HG03139 (cell line): Measurements from ENCODE around the gene GNAI3.

ENCODE experiments used
- ATAC-seq: cut with Tn5 transposase; IDR thresholded peaks from one replicate; pipeline ENCODE4 v1.9.1; 2021; ENCODE audit not compliant: unreplicated experiment

Gene GNAI3

GRCh38 chr1:109634771-109635750 is 86.6 kb downstream of the GNAI3 start:
- no peak for ATAC-seq

DNA sequence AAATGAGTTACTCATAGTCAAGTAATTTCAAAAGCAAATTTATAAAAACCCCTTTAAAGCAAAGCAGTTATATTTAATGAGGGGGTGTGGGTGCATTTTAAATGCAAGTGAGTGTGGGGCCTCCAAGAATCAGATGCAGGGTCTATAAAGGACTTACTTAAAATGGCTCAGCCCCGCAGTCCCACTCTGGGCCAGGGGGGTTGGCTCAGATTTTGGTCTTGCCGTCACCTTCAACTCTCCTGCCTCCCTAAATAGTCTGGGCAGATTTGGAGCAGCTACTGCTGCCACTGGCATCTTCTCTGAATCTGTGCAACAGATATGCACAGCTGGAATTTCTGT is 87.4 kb downstream of the GNAI3 start:
- no peak for ATAC-seq

- no peak for ATAC-seq
Measured at GRCh38 chr1:109636201-109636952, 88.0 kb downstream of the GNAI3 start.

DNA sequence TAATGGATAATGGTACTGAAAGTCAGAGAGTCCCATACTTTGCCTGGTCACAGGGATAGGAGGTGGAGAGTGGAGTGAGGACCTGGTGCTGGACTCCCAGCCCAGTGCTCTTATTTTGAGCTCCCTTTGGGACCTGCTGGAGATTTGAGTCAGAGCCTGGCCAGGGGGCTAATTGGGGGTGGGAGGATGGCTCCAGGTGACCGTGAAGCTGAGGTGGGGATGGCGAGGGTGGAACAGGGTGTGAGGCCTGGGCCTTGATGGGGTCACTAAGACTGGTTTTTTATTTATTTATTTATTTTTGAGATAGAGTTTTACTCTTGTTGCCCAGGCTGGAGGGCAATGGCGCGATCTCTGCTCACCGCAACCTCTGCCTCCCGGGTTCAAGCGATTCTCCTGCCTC is 89.0 kb downstream of the GNAI3 start:
- ATAC-seq = no peak

DNA sequence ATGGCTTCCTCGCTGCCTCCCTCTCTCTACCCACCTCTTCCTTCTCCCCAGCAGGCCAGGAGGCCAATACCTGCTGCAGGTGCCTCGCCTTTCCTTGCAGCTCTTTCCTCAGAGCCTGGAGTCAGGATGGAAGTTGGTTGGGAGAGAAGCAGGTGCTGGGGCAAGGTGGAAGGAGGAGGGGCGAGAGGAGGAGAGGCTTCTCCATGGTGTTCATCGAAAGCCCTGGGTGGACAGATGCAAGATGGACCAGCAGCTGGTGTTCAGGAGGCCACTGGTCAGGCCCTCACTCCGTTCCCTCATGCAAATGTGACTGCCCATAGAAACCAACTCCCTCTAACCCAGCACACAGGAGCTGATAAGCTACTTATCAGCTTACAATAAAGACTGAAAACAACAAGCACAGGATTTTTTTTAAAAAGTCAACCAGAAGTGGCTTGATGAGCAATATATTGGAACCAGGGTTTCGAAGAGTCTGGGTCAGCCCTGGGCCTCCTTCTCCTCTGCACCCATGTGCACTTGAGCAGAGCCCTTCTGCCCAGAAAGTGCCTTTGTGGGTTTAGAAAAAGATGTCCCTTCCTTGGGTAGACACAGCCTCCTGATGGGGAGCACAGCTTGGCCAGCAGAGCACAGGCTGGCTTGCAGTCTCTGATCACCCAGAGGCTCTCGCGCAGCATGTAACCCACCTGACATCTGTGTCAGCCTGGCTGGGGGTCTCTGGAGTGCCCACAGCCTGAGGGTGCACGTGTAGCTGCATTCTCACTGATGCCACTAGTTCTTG is 90.8 kb downstream of the GNAI3 start:
- ATAC-seq = no peak

- no peak for ATAC-seq
Measured at GRCh38 chr1:109639841-109640184, 91.4 kb downstream of the GNAI3 start.

DNA sequence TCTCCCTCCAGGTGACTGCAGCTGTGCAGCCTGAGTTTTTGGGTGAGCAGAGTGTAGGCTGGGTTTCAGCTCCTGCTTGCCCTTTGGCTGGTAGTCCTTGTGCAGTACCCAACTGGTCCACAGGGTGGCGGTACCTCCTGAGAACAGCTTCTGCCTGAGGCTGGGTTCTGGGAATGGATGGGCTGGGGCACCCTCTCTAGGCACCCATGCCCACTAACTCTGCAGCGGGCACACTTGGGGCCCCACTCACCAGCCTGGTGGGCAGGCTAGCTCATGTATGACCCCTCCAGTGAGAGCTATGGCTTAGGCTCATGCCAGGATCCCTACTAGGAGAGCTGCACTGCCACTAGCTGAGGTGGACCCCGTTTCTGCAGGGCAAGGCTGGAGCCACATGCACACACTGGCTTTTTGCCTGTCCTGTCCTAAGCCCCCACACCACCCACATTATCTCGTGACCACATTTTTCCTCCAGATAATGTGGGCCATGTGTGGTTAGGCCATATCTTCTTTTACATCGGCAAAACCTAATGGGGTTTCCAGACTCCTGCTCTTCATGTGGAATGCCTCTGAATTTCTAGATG is 92.0 kb downstream of the GNAI3 start:
- ATAC-seq = no peak

DNA sequence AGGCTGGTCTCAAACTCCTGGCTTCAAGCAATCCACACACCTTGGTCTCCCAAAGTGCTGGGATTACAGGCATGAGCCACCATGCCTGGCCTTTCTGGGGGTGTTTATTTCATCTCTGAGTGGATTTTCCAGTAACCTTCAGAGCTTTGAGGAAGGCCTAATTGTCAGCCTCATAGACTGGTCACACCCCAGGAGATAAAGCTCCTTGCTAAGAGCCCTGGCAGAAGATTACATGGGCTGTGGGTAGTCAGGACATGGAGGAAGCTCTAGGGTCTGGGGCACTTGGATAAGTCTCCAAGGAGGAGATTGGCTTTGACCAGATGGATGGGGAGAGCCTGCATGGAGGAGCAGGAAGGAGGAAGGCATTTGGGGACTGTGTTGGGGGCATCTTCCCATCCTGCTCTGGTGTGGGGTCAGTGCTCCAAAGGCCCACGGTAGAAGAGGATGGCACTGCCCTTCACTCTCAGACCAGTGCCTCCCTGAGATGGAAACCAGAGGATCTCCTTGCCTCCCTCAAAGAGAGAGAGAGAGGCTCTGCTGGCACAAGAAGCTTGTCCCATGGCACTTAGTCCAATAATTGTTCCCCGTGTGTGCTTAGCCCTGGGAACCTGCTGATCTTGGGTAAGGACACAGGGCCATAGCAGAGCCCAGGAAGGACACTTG is 92.8 kb downstream of the GNAI3 start:
- ATAC-seq = no peak

DNA sequence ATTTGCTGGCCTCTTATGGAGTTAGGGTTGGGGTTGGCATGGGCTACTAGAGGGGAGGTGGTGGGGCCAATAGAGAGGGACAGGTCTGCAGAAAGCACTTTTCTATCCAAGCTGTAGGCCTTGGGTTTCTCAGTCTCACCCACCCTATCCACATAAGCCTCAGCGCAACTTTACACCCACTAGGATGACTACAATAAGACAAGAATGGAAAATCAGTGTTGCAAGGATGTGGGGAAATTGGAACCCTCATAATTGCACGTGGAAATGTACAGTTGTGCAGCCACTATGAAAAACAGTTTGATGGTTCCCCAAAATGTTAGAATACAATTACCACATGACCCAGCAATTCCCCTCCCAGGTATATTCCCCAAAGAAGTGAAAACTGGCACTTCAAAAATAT is 93.4 kb downstream of the GNAI3 start:
- no peak for ATAC-seq

DNA sequence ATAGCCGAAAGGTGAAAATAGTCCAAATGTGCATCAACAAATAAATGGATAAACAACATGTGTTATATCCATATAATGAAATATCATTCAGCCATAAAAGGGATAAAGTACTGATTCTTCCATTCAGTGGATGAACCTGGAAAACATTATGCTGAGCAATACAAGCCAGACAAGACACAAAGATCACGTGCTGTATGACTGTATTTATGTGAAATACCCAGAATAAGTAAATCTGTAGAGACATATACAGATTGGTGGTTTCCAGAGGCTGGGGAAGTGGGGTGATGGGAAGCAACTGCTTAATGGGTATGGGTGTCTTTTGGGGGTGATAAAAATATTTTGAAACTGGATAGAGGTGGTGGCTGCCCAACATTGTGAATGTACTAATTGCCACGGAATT is 94.2 kb downstream of the GNAI3 start:
- ATAC-seq = no peak

DNA sequence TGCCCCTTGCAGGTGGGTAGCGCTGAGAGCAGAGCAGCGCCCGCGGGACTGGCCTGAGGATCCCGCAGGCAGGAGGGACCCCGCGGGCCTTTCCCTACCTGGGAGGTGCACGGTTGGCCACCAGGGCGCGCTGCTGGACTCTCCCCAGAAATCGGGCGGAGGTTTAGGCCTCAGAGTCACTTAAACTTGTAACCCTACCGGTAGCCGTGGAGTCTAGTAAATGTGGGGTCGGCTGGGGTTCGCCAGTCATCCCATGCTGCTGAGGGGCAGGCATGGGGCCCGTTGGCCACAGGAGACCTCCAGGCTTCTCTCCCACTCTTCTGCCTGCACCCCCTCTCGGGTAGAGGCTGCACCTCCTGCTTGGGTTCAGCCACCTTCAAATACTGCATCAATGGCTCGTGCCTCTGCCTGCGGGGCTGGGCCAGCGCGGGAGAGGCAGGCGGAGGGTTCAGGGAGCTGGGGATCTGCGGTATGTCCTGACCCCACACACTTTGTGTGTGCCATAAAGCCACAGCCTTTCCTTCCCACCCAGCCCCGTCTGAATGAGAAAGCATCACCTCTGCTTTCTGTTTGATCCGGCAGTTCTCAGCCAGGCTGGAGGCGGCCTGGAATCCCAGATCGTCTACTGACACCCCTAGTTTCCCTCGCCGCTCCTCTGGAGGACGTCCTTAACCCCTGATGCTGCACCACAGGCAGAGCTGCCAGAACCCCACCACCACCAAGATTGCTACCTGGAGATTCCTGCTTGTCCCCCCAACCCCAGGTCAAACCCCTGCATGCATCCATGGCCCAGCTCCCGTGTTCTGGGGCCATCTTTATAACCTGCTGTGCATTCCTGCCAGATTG is 95.2 kb downstream of the GNAI3 start:
- ATAC-seq = peak; percentile 84

GRCh38 chr1:109644670-109645069 is 96.3 kb downstream of the GNAI3 start:
- no peak for ATAC-seq

DNA sequence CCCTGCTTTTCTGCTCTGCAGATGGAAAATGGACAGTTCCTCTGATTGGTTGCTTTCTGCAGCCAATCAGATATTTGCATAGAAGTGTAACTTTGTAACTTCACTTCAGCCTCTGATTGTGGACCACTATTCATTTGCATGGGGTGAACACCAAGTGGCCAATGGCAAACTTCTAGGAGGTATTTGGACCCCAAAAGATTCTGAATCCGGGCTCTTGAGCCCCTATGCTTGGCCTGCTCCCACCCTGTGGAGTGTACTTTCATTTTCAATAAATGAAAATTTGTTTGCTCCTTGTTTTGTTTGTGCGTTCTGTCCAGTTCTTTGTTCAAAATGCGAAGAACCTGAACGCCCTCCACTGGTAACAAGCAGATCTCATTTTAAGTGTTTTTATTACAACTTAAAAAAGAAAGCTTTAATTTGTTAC is 101.1 kb downstream of the GNAI3 start:
- no peak for ATAC-seq

GRCh38 chr1:109650609-109651008 is 102.2 kb downstream of the GNAI3 start:
- no peak for ATAC-seq

- ATAC-seq = no peak
Measured at GRCh38 chr1:109652402-109652801, 104.0 kb downstream of the GNAI3 start.

DNA sequence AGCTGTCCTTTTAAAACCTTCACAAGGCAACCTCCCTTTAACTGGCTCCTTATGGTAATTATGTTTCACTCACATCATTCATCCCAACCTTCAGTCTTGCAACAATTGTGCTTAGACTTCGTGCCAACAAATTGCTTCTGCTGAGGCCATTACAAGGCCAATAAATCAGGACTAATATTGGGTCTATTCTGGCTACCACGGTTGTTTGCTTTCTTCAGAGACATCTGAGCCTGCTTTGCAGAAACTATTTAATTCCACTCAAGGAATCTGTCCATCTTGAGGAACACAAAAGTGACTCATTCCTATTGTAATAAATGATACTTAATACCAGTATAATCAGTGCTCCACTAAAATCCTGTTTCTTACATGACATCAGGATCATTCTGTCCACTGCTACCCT is 104.9 kb downstream of the GNAI3 start:
- ATAC-seq = no peak

DNA sequence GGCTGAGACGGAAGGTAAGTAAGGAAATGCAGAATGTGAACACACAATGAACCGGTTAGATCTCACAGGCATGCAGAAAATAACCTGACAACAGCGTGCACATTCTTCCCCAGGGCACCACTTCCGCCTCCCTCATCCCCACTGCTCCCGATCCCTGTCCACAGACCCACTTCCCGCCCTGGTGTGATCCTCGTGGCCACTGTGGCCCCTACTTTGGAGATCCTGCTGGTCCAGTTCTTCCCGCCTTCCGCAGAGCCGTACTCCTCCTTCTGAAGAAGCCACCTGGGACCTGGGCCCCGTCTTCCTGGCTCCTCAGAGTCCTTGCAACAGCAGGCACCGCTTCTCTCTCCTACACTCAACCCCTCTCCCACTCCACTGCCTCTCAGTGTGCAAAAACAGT is 106.1 kb downstream of the GNAI3 start:
- no peak for ATAC-seq

DNA sequence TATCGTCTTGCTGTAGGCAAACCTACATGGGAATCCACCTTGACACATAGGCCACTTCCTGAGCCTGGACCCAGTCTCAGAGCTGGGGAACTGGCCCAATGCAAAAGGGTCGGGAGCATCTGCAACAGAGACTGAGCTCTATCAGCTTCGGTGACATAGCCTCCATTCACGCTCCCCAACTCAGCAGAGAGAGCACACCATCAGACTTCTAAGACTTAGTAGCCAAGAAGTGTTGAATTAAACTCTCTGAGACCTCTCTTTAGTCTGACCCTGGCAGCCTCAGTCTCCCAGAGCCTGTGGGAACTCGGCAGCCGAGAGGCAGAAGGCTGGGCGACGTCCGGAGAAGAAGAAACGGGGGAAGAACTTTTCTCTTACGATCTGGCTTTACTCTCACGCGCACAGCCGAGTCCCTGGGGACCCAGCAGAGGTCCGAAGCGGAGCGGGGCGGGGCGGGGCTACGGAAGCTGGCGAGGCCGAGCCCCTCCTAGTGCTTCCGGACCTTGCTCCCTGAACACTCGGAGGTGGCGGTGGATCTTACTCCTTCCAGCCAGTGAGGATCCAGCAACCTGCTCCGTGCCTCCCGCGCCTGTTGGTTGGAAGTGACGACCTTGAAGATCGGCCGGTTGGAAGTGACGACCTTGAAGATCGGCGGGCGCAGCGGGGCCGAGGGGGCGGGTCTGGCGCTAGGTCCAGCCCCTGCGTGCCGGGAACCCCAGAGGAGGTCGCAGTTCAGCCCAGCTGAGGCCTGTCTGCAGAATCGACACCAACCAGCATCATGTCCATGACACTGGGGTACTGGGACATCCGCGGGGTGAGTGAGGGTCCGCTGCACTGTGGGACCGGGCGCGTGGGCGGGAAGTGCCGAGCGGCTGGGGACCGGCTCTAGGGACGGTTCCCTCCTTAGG is 107.5 kb downstream of the GNAI3 start, which contains the start of gene GSTM4:
TSS of gene GSTM4 (plus strand) at position 485 of the 905 bp plus-strand sequence. CDS start at position 776, 291 bp downstream.
- ATAC-seq = peak; percentile 86

DNA sequence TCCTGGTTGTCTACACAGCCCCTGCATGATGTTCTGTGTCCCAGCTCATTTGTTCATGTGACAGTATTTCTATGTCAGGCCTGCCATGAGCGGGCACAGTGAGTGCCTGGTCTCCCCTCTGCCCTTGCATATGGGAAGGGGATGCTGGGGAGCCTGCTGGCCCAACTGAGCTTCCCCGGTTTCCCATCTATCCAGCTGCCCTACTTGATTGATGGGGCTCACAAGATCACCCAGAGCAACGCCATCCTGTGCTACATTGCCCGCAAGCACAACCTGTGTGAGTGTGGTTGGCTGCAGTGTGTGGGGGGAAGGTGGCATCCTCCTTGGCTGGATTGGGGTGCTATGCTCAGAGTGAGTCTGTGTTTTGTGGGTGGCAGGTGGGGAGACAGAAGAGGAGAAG is 109.0 kb downstream of the GNAI3 start:
- no peak for ATAC-seq
